HG03460 (cell line): ENCODE results near the gene RS1.

ENCODE experiments used
- ATAC-seq: cut with Tn5 transposase; IDR thresholded peaks from one replicate; pipeline ENCODE4 v1.9.1; 2021; ENCODE audit not compliant: unreplicated experiment

RS1 gene

GRCh38 chrX:18668071-18668835, 3.7 kb downstream of the RS1 start:
- no peak for ATAC-seq

DNA sequence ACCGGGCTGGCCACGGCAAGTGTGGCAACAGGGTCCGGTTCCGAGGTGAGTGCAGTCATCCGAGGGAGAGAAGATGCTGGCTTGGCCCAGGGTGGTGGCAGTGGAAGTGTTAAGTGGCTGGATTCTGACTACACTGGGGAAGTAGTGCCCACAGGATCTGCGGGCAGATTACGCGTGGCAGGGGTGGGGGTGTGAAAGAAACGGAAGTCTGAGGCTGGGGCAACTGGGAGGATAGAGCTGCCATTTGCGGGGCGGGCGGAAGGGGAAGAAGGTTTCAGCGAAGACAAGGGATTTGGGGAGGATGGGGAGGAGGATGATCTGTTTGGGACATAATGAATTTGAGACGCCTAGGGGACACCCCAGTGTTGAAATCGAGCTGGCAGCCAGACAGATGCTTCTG, 5.3 kb downstream of the RS1 start:
- ATAC-seq, result no peak

GRCh38 chrX:18664947-18665346, 7.0 kb downstream of the RS1 start:
- no peak for ATAC-seq

DNA sequence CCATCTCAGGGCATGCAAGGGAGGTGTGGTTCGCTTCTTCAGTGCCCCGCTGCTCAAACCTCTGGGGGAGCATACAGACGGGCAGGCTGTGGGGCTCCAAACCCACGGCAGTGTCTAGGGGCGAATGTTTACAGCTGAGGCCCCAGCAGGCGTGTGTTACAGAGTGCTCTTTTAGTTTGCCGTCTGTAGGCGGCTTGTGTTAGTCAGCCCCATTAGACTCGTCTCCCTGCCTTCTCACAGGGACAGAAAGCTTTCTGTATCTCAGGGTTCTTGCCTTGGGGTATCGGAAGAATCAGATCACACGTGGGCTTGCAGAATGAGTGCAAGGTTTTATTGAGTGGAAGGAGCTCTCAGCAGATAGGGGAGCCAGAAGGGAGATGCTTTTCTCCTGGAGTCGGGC, 10.6 kb downstream of the RS1 start:
- no peak for ATAC-seq

- no peak for ATAC-seq
Measured at GRCh38 chrX:18654875-18655836, 16.8 kb downstream of the RS1 start.

DNA sequence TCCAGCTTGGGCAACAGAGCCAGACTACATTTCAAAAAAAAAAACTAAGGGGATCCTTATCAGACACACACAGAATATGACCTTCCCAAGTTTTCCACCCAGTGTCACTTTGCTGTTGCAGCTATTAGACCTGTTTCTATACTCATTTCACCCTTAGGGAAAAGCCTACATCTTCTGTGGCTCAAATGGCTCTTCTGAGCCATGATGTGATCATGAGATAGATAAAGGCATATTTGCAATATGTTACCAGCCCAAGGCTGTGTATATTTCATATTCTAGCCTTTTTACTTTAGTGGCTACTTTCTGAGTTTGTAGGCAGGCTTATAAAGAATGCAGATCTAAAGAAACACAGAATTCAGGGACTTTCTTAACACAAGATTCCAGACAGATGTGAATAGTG, 19.3 kb downstream of the RS1 start:
- ATAC-seq, result no peak

DNA sequence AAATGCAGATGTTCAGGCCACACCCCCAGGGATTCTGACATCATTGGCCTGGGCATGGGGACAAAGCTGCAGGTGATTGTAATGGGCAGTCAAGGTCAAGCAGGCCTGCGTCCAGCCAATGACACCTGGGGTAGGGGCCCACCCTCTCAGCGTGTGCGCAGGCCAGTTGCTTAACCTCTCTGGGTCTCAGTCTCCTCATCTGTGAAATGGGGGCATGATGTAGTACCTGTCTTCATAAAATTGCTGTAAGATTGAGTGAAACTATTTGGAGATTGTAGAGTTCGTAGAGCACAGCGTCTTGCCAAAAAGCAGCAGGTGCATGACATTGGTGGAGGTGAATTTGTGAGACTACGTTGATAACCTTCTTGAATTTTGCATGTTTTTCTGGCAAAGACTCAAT, 21.2 kb downstream of the RS1 start:
- no peak for ATAC-seq

DNA sequence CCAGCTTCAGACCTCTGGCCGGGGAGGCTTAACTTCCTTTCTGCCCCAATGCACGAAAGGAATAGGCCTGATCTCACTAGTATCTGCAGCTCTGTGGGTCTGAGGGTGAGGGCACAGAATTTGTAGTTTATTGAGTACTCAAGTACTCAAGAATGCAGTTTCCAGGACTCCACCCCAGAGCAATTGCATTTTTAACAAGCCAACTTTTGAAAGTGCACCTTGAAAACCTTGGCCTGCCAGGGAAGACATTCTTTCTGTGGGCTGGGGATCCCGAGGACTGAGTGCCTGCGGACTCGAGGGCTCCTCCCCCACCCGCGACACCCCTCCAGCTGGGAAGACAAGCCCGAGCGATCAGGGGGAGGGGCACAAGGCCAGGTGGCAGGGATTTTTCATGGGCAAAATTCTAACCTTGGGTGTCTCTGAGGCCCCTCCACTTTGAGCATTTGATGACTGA, 22.4 kb downstream of the RS1 start:
- ATAC-seq, result no peak

DNA sequence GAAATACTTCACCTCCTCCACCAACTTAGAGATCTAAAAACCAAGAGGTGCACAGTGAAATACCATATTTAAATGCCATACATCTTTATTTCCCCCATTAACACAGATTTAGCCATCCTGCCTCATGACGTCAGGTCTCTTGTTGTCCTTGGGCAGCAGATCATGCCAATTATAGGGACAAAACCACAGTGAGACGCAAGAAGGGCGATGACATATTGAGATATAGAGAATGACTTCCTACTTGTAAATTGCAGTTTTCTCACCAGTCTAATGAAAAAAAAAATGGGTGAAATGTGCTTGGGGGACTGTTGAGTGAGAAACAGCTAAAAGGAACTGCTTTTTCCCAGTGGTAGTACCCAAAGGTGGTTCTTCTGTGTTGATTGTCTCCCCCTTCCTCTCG, 24.3 kb downstream of the RS1 start:
- no peak for ATAC-seq

DNA sequence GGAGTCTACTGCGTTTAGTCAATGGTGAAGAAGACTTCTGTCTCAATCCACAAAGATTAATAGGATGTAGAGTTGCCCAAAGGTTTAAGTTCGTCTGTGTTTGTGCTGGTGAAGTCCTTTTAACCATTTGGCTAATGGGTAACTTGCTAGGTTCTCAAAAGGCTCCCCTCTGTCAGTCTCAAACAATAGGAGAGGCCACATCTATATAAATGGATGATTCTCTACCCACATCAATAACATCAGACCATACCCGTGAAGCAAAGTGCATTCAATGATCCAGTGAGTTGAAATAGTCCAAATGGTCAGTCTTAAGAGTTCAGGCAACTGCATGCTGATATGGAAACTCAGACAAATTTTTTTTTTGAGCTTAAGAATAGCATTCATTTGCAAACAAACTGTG, 28.1 kb downstream of the RS1 start:
- ATAC-seq, result no peak

GRCh38 chrX:18643243-18643642, 28.7 kb downstream of the RS1 start:
- ATAC-seq, result no peak

GRCh38 chrX:18640686-18641085, 31.2 kb downstream of the RS1 start:
- ATAC-seq, result no peak

DNA sequence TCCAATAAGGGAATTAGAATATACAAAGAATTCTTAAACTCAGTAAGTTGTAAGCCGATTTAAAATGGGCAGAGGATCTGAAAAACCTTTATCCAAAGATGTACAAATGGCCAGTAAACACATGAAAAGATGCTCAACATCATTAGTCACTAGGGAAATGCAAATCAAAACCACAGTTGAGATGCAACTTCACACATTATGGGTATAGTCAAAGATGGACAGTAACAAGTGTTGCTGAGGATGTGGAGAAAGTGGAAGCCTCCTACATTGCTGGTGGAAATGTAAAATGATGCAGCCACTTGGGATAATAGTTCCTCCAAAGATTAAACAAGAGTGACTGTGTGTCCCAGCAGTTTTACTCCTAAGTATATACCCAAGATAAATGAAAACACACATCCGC, 32.6 kb downstream of the RS1 start:
- no peak for ATAC-seq

DNA sequence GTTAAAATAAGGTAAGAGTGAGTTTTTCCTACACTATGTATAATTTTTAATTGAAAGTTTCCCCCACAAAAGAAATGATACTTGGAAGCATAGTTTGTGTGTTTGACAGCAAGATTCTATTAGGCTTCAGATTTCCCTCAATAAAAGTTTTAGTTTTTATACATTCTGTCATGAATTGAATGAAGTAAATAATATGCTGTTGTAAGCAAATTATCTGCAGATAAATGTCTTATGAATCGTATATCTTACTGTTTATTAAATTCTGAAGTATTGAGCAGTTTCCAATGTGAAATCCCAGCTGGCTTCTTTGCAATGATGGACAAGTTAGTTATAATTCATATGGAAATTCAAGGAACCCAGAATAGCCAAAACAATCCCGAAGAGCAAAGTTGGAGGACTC, 33.5 kb downstream of the RS1 start:
- ATAC-seq, result no peak

- no peak for ATAC-seq
Measured at GRCh38 chrX:18630934-18631333, 41.0 kb downstream of the RS1 start.

DNA sequence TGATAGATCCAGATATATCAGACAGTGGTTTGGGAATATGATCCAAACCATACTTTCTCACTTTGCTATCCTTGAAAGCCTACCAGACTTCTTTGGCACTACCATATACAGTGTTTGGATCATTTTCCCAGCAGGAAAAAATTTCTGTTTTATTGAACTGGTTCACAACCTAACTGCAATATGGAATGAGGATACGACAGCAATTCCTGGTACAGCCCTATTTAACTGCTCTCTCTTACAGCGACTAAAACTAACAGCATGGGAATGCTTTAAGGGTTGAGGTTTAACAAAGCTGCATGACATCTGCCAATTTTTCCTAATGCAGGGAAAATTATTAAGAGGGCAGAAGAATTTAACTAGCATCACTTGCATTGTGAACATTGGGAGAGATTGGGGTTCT, 47.3 kb downstream of the RS1 start:
- no peak for ATAC-seq

DNA sequence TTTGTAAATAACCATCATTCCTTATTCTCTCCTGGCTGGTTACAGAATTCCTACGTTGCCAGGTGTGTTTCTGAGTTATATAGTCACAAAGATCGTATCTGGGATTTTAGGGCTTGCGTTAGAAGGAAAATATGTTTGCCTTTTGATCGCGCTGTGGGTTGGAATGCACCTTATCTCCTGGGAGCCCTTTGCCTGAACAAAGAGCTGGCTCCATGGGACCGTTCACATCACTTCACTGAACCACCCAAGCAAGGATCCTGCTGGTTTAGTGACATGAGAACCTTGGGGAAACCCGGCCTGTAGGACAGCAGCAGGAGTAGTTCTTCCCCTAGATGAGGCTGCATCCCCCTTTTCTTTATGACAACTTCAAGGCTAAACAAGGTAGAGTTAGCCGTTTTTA, 51.6 kb downstream of the RS1 start:
- no peak for ATAC-seq

GRCh38 chrX:18619288-18619687, 52.6 kb downstream of the RS1 start:
- ATAC-seq, result no peak

DNA sequence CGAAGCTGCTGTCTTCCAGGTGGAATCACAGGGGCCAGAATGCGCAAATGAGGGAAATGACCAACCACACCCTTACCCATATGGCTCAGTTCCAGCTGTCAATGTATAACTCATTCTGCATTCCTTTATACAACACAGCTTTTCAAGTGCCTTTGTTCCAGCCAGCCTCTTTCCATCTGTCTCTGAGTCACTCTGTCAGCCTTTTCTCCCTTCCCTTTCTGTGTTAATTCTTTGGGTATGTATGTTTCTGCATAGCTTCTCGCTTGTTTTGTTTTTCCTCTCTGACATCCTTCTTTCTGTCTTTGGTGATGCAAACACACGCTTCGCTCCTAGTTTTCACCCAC, 54.5 kb downstream of the RS1 start:
- no peak for ATAC-seq

GRCh38 chrX:18616688-18617406, 55.1 kb downstream of the RS1 start:
- ATAC-seq, result no peak

GRCh38 chrX:18613930-18614639, 57.8 kb downstream of the RS1 start:
- ATAC-seq, result no peak
